ENCODE measurements around the gene FBXO46.

Gene FBXO46

GRCh38 chr19:45770192-45771101 is 39.8 kb upstream of the FBXO46 start (continued):
- TF ChIP-seq PATZ1 (tag by site-specific recombination; IDR thresholded peaks at IDR 0.05) (peak; percentile 79), ZNF37A (tag by site-specific recombination; IDR thresholded peaks at IDR 0.05) (no peak), ZNF621 (tag by site-specific recombination; IDR thresholded peaks at IDR 0.05) (no peak), OSR2 (tag by site-specific recombination; IDR thresholded peaks at IDR 0.05) (peak; percentile 32; the same call in 1 of the 2 replicates), ZBTB20 (tag by site-specific recombination; IDR thresholded peaks at IDR 0.05) (peak; percentile 100), ZBTB44 (tag by site-specific recombination; IDR thresholded peaks at IDR 0.05) (0 out of 2 replicates have a peak, but pooled peaks have one; percentile 53), ZNF707 (tag by site-specific recombination; IDR thresholded peaks at IDR 0.05) (no peak), SETDB1 (IDR thresholded peaks at IDR 0.05; ENCODE audit: insufficient read length, low read length) (no peak), ZNF561 (tag by site-specific recombination; IDR thresholded peaks at IDR 0.05; ENCODE audit: borderline replicate concordance) (peak; percentile 14; the same call in 1 of the 2 replicates), ZNF24 (tag by site-specific recombination; IDR thresholded peaks at IDR 0.05) (no peak; the same call in 1 of the 2 replicates), ZNF830 (tag by site-specific recombination; IDR thresholded peaks at IDR 0.05; ENCODE audit: low read depth) (no peak), KLF16 (tag by site-specific recombination; IDR thresholded peaks at IDR 0.05) (peak; percentile 49), ZNF248 (tag by site-specific recombination; IDR thresholded peaks at IDR 0.05) (no peak), SP3 (tag by site-specific recombination; IDR thresholded peaks at IDR 0.05) (peak; percentile 97), ELK4 (IDR thresholded peaks at IDR 0.05; ENCODE audit: borderline replicate concordance, low read depth, low read length) (no peak), HIC1 (tag by site-specific recombination; IDR thresholded peaks at IDR 0.05) (peak; percentile 80), BCL11B (tag by site-specific recombination; IDR thresholded peaks at IDR 0.05; ENCODE audit: low read depth) (peak; percentile 14; the same call in 1 of the 2 replicates), GLIS2 (tag by site-specific recombination; IDR thresholded peaks at IDR 0.05) (peak; percentile 93), SCRT2 (tag by site-specific recombination; IDR thresholded peaks at IDR 0.05) (peak; percentile 93), ZNF449 (tag by site-specific recombination; IDR thresholded peaks at IDR 0.05) (peak; percentile 39; the same call in 1 of the 2 replicates), ZSCAN30 (tag by site-specific recombination; IDR thresholded peaks at IDR 0.05) (peak; percentile 53; the same call in 1 of the 2 replicates), ZNF610 (tag by site-specific recombination; IDR thresholded peaks at IDR 0.05; ENCODE audit: borderline replicate concordance) (peak; percentile 70; the same call in 1 of the 2 replicates), ZIC2 (tag by site-specific recombination; IDR thresholded peaks at IDR 0.05) (peak; percentile 95)
- TF ChIP-seq, protein P1, sequence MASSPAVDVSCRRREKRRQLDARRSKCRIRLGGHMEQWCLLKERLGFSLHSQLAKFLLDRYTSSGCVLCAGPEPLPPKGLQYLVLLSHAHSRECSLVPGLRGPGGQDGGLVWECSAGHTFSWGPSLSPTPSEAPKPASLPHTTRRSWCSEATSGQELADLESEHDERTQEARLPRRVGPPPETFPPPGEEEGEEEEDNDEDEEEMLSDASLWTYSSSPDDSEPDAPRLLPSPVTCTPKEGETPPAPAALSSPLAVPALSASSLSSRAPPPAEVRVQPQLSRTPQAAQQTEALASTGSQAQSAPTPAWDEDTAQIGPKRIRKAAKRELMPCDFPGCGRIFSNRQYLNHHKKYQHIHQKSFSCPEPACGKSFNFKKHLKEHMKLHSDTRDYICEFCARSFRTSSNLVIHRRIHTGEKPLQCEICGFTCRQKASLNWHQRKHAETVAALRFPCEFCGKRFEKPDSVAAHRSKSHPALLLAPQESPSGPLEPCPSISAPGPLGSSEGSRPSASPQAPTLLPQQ (tag by site-specific recombination; IDR thresholded peaks at IDR 0.05): peak; percentile 99
- TF ChIP-seq, protein P2, sequence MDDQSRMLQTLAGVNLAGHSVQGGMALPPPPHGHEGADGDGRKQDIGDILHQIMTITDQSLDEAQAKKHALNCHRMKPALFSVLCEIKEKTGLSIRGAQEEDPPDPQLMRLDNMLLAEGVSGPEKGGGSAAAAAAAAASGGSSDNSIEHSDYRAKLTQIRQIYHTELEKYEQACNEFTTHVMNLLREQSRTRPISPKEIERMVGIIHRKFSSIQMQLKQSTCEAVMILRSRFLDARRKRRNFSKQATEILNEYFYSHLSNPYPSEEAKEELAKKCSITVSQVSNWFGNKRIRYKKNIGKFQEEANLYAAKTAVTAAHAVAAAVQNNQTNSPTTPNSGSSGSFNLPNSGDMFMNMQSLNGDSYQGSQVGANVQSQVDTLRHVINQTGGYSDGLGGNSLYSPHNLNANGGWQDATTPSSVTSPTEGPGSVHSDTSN (CRISPR knock-in tag; IDR thresholded peaks at IDR 0.05): peak; percentile 47

Measured in HEK293 (cell line).